Measurements from ENCODE around the gene ATP2C2.

- TF ChIP-seq POLR2A (IDR thresholded peaks at IDR 0.05) (peak; percentile 53), CTCF (IDR thresholded peaks at IDR 0.05) (peak in 2 of 4 donors; percentile 12 to 18)
Measured at GRCh38 chr16:84504420-84505248, 136.3 kb downstream of the ATP2C2 start, which contains the start of gene MEAK7.

Data from right lobe of liver (tissue), 4 donors.